Raji (cell line): ENCODE measurements around the gene AGPAT2.

ENCODE experiments used
- POLR2A ChIP-seq: IDR thresholded peaks from 2 replicates; pipeline ENCODE4 v1.6.1; 2011; ENCODE audit warnings: low read depth, low read length, control low read depth; ENCODE audit not compliant: insufficient read depth

The AGPAT2 gene

DNA sequence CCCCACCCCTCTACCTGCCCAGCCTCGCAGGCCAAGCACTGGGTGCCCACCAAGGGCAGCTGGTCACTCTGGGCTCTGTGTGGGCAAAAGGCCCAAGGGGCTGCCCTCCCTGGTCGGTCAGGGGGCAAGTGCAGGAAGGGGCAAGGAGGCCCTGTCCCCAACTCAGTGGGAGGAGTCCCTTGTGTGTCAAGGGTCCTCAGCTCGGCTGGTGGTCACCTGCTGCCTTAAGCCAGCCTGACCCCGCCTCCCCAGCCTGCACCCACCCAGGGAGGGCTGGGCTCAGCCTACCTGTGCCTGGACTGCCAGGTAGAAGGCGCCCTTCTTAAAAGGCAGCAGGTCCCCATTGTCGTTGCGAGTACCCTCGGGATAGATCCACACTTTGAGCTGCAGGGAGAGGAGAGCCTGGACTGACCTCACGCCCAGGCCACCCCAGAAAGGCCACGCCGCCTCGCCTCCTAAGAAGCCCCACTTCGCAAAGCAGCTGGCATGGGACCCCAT lies 10.9 kb downstream of the AGPAT2 start:
- no peak for TF ChIP-seq POLR2A

DNA sequence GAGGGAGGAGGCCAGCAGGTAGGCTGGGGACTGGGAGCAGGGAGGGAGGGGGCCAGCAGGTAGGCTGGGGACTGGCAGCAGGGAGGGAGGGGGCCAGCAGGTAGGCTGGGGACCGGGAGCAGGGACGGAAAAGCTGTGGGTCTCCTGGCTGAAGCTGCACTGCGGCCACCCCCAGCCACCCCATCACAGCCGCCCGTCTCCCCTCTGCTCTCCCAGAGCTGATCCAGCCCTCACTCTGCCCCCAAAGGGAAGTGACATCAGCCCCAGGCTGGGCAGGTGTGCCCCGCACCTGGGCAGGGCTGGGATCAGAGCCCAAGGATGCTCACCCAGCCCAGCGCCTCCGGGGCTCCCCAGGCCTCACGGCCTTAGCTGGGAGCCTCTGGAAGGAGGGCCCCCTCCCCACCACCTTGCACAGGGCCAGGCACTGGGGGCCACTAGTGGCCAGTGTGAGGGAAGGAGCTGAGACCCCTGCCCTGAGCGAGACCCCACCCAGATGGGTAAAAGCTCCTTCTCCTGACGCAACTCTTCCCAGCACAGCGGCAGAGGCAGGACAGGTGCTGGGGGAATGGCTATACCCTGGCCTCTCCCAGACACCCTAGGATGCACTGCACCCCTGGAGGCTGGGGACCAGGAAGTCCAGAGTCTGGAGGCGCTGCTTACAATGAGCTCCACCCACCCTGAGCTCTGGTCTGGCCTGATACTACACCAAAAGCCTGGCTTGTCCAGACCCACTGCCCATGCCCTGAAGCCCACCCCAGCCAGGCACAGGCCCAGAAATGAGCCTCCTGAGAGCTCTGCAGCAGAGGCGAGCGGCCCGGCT lies 11.6 kb downstream of the AGPAT2 start:
- no peak for TF ChIP-seq POLR2A

DNA sequence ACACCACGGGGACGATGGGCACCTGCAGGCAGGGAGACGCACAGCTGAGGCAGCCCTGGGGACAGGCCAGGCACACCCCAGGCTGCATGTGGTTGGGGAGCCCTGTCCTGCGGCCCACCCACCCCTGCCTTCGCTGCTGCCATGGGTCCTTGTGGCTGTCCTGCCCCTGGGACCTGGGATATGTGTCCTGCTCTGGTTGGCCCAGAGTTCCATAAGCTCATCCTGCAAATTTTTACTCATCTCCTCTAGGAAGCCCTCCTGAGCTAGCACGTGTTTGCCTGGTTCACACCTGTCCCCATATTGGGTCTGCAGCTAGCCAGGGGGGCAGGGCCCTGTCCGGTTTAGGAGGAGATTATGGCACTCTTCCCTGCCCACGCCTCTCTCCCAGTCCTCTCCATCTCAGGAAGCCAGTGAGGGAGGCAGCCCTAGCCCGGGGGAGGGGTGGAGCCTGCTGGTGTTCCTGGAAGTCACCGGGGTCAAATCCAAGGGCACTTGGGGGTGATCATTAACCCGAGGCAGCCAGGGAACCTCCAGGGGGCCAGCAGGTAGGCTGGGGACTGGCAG lies 12.4 kb downstream of the AGPAT2 start:
- TF ChIP-seq POLR2A, result no peak

DNA sequence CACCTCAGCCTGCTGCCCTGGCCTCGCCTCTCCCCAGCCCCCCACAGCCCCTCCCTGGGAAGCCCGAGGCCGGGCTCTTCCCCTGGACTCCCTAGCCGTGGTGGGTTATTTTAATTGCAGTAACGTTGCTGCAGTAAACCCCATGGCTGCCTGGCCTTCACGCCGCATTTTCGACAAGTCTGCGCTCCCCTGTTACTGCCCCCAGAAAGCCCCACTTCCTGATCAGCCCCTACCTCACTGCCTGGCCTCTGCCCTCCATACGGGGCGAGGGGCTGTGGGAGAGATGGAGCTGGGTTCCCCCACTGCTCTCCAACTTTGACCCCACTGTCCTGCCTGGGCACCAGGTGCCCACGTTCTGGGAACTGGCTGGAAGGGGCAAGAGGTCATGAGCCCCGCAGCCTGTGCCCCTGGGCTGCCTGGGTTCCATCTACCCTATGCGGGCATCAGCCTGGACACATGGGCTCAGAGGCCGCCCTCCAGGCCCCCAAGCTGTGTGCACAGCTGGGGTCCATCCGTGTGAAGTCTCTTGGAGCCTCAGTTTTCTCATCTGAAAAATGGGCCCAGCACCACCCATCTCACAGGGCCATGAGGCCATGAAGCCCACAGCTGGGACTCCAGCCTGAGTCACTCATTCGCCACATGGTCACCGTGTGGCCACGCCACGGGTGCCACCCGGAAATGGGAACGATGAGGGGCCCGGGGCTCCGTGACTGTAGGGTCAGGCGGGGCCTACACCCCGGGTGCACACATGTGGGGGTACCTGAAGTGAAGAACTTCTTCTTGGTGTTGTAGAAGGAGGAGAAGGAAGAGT lies 13.1 kb downstream of the AGPAT2 start:
- no peak for TF ChIP-seq POLR2A

DNA sequence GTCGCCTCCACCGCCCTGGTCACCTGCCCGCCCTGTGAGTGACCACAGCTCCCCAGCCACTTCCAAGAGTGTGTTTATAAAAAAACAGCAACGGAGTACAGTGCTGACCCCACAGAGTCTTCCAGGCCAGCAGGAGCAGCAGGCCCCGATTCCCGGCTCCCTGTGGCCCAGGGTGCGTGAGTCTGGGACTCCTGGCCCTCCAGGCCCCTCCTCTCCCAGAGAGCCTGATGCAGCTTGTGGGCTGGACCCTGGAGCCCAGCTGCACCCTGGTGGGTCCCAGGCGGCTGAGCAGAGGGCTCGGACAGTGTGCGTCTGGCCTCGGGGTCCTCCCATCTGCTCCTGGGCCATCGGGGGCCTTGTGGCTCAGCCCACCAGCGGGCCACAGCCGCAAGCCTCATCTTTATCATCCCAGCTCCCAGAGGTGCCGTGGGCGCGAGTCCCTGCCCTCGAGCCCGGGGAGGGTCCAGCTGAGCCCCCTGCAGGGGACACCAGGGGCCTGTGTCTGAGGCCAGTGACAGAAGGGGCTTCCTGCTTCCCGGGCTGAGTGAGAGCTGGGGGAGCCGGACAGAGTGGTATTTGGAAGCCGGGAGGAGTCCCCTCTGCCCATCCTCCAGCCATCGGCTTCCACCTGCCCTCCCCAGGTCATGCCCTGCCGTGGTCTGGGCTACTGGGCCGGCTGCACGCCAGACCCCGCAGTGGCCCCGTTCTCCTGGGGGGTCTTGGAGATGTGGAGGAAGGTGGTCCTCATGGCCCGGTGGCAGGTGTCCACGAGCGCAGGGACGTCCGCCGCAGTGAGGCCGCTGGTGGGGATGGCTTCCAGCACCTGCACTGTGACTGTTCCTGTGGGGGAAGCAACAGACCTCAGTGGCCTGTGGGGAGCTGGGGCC lies 13.9 kb downstream of the AGPAT2 start:
- TF ChIP-seq POLR2A, result no peak

DNA sequence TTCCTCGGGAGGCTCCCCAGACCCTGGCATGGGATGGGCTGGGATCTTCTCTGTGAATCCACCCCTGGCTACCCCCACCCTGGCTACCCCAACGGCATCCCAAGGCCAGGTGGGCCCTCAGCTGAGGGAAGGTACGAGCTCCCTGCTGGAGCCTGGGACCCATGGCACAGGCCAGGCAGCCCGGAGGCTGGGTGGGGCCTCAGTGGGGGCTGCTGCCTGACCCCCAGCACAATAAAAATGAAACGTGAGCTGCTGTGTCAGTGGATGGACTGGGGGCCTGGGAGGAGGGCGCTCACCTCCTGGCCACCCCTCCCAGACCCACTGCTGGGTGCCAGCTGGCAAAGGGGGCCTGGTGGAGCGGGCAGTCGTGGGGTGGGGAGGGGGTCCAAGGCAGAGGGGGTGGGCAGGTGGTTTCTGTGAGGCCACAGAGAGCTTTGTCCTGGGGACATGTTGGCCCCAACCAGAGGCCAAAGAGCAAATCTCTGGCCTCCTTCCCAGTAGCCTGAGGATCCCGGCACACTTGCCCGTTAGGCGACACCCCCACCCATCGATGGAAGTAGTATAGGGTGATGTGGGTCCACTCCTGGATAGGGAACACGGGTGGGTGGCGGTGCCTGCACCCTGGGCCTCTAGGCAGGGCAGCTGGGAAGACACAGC lies 14.7 kb downstream of the AGPAT2 start:
- no peak for TF ChIP-seq POLR2A

DNA sequence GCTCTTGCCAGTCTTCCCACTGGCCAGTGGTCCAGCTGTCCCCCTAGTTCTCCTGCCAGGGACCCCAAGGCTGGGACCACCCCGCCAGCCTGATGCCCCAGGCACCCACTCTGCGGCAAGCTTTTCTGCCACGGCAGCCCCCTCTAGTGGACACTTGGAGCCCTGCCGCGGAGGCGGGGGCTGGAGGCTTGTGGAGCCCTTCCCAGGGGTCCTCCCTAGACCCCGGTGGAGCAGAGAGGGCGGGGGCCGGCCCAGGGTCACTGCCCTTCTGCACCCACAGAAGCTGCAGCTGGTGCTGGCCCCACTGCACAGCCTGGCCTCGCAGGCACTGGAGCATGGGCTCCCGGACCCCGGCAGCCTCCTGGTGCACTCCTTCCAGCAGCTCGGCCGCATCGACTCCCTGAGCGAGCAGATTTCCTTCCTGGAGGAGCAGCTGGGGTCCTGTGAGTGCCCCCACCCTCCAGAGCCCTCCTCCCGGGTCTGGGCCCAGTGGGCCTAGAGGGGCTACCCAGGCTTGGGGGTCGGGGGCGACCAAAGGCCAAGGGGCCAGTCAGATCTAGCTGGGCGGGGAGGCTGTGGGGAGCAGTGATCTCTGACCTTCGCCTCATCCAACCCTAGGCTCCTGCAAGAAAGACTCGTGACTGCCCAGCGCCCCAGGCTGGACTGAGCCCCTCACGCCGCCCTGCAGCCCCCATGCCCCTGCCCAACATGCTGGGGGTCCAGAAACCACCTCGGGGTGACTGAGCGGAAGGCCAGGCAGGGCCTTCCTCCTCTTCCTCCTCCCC lies 15.4 kb downstream of the AGPAT2 start:
- no peak for TF ChIP-seq POLR2A

DNA sequence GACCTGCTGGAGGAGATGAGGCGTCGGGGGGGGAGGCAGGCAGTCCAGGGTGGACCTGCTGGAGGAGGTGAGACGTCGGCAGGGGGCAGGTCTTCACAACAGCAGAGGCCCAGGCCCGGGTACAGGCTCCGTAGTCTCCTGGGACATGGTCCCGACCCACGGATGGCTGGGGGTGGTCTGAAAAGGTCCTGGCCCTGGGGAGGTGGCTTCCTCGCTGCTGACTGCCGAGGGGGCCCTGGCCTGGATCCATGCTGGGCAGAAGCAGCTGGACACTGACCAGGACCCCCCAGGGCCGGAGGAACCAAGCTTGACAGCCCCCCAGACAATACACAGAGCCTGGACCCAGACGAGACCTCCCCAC lies 16.0 kb downstream of the AGPAT2 start:
- no peak for TF ChIP-seq POLR2A

DNA sequence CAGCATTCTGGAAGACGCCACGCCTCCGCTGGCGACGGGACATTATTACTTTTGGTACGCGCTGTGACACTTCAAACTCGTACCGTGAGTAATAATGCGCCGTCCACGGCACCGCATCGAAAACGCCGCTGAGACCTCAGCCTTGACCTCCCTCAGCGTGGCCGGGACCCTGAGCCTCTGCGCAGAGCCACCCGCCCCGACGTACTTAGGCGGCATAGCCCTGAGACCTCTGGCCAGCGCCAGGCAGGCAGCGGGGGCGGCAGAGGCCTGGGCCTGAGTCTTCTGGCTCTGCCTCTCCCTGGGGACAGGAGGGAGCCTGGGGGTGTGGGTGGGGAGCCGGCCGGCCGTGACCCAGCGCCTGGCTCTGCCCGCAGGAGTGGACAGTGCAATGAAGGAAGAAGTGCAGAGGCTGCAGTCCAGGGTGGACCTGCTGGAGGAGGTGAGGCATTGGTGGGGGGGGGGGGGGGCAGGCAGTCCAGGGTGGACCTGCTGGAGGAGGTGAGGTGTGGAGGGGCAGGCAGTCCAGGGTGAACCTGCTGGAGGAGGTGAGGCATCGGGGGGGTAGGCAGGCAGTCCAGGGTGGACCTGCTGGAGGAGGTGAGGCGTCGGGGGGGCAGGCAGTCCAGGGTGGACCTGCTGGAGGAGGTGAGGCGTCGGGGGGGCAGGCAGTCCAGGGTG lies 16.5 kb downstream of the AGPAT2 start:
- no peak for TF ChIP-seq POLR2A

DNA sequence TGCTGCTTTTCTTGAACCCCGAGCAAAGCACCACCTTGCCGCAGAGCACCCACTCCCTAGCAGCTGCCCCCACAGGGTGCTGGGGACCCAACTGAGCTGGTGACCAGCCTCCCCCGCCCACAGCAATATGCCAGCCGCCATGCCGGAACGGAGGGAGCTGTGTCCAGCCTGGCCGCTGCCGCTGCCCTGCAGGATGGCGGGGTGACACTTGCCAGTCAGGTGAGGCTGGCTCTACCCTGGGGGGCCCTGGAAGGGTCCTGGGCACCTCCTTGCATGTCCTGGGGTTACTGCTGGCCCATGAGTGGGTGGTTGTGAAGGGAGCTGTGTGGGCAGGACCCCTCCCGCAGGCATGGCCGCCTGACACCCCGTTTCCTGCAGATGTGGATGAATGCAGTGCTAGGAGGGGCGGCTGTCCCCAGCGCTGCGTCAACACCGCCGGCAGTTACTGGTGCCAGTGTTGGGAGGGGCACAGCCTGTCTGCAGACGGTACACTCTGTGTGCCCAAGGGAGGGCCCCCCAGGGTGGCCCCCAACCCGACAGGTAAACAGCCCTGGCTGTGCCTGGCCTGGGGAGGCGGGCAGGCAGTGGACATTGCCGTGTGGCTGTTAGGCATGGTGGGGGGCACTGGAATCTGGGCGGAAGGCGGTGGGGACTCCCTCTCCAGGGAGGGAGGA lies 17.3 kb downstream of the AGPAT2 start:
- no peak for TF ChIP-seq POLR2A

DNA sequence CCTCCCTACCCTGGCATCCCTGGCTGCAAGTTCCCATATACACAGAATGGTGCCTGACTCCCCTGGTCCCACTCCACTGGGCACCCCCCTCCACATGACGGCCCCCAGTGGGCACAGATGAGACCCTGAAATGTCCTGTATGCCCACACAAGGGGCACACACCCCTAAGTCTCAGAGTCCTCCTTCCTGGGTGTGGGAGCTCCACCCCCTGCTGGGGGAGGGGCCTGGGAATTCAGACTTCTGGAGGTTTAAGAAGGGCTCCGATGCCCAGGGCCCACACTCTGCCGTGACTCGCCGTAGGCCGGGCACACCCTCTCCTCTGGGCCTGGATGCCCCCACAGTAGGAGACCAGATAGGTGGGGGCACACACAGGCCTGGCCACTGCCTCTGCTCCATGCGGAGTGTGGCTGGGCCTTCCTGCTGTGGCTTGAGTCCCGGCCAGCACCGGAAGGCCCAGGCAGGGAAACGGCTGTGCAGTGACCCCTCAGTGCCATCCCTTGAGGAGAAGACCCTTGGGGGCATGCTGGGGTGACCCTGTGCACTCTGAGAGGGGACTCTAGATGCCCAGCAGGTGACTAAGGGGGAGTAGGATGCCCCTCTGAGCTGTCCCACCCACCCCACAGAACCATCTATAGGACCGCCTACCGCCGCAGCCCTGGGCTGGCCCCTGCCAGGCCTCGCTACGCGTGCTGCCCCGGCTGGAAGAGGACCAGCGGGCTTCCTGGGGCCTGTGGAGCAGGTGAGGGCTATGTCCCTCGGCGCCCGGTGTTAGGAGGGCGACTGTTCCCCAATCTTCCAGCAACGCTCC lies 18.1 kb downstream of the AGPAT2 start:
- no peak for TF ChIP-seq POLR2A
